GM19351 (cell line): Measurements from ENCODE around the gene RNF166.
A peak's percentile ranks its signal among the peaks of the same experiment; 100 is the strongest.

ENCODE experiments used
- ATAC-seq: cut with Tn5 transposase; IDR thresholded peaks from one replicate; pipeline ENCODE4 v1.9.1; 2021; ENCODE audit warnings: mild to moderate bottlenecking, moderate library complexity; ENCODE audit not compliant: unreplicated experiment

The RNF166 gene, protein sequence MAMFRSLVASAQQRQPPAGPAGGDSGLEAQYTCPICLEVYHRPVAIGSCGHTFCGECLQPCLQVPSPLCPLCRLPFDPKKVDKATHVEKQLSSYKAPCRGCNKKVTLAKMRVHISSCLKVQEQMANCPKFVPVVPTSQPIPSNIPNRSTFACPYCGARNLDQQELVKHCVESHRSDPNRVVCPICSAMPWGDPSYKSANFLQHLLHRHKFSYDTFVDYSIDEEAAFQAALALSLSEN

DNA sequence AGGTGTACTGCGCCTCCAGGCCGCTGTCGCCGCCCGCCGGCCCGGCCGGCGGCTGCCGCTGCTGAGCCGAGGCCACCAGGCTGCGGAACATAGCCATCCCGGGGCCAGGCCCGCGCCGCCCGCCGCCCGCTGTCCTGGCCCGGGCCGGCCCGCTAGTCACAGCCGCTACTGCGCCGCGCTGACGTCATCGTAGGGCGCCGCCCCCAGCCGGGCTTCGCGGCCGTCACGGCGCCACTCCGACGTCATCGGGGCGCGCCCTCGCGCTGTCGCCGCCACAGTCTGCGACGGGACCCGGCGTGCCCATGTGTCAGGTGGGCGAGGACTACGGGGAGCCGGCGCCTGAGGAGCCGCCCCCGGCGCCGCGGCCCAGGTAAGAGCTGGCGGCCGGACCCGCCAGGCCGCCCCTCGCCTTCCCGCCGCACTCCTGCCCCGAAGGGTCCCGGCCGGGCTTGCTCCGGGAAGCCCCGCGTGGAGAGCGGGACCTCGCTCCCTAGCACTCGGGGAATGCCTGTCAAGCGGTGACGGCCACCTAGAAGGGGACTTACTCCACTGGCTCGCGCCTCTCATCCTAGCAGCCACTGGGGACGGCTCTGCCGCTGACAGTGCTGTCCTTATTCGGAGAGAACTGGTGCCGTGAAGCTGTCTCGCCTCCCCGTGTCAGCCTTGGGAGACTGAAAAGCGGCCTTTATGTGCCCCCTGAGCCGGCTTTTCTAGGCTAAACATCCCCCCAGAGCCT, at the start of gene RNF166, which contains the start of gene CTU2:
RNF166 (minus strand) TSS at position 180 of the 736 bp plus-strand sequence; CDS start at position 97, 83 bp downstream.
CTU2 (plus strand) TSS at position 275 of the 736 bp plus-strand sequence; CDS start at position 303, 28 bp downstream.
- ATAC-seq: peak; percentile 71

- ATAC-seq: no peak
Observed at GRCh38 chr16:88754912-88755744, 48.9 kb upstream of the RNF166 start.

DNA sequence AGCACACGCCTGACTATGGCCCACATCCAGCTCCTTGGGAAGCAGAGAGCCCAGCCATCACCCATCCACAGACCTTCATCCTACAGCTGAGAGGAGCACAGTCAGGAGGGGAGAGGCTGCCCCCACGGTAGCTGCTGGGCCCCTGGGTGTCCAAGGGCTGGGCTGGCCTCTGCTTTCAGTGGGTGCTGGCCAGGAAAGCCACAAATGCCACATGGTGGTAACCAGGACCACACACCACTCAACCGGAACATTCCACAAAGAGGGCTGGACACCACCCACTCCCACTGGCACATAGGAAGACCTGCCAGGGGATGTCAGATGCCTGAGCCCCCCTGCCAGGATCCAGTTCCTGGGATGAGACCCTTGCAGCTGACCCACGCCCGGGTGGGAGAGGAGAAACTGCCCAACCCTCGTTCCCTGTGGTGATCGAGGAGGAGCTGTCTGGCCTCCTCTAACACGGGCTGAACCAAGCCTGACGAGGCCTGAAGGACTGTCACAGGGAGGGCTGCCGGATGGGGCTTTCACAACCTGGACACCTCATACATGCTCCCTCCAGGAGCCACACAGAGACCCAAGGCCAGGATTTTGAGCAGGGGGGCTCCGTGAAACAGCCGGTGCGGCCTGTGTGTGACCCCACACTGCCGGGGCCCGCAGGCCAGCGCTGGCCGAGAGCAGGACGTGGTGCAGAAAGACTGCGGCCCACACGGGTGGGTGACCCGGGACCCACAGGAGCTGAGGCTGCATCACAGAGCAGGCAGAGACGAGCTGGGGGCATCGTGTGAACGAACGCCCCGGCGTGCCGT, 48.1 kb upstream of the RNF166 start:
- ATAC-seq: no peak

- no peak for ATAC-seq
Observed at GRCh38 chr16:88753602-88754001, 47.4 kb upstream of the RNF166 start.

DNA sequence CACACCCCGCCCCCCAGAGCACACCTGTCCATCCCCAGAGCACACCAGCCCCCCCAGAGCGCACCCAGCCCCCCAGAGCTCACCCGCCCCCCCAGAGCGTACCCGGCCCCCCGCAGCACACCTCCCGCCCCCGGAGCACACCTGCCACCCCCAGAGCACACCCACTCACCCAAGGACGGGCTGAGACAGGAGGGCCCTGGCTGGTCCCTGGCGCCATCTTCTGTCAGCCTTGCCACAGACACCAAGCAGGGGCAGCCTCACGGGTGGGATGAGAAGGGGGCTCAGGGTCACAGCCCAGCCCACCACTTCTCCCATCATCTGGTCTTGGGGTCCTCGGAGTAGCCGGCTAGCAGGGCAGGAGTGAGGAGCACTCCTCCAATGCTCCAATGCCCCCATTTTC, 47.0 kb upstream of the RNF166 start:
- no peak for ATAC-seq

DNA sequence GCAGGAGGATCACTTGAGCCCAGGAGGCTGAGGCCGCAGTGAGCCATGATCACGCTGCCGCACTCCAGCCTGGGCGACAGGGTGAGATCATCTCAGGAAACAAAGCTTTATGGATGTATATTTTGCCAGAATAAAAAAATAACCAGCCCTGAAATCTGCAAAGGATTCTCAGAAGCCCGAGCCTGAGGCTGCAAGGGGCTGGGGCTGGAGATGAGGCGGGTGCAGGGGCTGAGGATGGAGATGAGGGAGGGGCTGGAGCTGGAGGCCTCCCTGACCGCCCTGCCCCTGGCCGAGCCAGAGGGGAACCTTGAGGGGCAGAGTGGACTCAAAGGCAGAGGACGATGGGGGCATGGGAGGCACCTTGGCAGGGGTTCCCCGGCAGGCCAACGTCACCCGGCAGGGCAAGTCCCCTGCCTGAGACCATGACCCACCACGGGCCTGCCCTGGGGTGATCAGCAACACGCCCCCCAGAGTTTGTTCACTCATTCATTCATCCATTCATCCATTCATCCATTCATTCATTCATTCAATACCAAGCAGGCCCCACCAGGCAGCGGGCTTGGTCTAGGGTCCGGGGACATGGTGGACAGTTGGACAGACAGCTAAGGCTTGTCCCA, 46.3 kb upstream of the RNF166 start:
- no peak for ATAC-seq

DNA sequence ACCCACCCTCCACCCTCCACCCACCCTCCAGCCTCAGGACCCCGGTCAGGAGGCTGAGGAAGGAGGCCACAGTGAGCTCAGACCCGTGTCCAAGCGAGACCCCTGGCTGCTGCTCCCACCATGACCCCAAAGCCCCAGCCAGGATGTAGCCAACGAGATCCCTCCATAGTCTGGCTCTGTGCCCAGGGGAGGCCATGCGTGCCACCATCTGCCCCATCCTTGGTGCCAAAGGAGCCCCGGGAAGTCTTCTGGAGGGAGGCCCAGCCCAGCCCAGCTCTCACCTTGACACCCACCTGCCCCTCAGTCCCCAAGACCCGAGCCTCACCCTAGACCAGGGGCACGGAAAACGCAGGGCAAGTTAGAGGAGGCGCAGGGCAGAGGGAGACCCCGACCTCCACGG, 44.6 kb upstream of the RNF166 start:
- no peak for ATAC-seq

GRCh38 chr16:88749358-88749757, 43.1 kb upstream of the RNF166 start:
- no peak for ATAC-seq

GRCh38 chr16:88748364-88748763, 42.2 kb upstream of the RNF166 start:
- ATAC-seq: no peak

DNA sequence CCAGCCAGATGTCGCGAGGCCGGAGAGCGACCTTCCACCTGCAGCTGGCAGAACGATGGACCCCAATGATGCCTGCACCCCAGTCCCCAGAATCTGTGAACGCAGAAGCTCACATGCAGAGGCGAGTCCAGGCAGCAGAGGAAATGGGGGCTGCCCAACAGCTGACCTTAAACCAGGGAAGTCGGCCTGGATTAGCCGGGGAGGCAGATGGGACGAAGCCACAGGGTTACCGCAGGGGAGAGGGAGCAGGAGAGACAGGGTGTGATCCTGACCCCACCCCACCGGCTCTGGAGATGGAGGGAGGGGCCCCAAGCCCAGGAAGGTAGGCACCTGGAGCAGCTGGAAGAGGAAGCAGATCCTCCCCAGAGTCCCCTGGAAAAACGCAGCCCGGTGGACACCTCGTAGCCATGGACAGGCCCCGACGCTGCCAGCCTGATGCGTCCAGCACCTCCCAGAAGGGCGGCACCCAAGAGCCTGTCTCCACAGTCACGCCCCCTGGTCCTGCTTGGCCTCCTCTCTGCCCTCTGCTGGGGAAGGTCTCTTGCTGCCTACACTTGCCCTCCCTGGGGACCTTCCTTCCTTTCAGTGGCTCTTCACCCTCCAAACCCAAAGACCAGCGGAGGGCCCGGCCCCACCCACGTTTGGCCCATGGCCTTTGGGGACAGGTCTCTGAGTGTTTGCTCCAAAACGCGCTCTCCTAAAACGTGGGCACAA, 41.5 kb upstream of the RNF166 start:
- no peak for ATAC-seq

DNA sequence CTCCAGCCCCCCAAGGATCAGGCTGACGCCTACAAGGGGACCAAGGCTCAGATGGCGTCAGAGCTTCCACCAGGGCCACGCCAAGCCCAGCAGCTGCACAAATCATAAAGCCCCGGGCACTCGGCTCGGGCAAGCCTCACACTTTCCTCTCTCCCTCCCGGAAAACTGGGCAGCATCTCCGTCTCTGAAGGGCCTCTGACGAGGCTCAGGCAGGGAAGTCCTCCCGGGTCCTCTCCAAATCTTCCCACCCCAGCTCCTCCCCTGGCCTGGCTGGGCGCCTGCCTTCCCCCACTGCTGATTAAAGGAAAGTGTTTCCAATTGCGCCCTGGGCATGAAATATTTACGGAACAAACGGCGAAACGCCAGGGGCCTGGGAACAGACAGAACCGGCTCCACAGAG, 40.3 kb upstream of the RNF166 start:
- ATAC-seq: no peak

DNA sequence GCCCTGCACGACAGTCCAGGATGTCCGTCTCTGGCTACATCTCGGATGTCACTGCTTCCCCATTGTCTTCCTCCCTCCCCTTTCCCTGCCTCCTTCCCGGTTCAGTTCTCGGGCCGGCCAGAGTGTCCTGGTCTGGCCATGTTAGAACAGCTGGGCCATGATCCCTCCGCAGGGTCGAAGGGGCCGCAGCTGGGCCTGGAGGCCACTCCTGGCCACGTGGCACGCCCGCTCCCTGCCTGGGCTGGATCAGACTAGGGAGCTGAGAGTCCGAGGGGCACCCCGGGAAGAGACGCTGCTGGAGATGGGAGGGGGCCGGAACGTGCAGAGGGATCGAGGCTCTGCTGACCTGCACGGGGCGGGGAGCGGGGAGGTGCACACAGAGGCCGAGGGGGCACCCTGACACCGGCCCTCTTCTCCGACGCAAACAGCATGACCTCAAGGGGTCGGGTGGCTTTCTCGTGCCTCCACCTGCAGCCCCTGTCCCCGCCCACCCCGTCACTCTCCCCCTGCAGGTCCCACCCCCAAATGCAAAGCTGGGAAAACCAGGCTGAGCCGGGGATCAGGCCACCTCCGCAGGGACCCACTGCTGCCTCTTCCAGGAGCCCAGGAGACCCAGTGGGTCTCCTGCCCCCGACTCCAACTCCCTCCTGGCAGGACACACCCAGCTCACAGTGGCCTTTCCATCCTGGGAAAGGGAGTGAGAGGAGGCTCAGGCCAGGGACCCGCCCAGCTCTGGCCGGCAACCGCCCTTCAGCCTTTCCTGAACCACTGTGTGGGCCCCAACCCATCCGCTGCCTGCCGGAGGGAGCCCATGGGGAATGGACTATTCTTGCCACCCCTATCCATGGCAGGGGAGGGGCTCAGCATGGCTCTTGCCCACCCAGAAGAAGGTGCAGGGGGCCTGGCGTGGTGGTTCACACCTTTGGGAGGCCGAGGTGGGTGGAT, 38.6 kb upstream of the RNF166 start:
- ATAC-seq: no peak

DNA sequence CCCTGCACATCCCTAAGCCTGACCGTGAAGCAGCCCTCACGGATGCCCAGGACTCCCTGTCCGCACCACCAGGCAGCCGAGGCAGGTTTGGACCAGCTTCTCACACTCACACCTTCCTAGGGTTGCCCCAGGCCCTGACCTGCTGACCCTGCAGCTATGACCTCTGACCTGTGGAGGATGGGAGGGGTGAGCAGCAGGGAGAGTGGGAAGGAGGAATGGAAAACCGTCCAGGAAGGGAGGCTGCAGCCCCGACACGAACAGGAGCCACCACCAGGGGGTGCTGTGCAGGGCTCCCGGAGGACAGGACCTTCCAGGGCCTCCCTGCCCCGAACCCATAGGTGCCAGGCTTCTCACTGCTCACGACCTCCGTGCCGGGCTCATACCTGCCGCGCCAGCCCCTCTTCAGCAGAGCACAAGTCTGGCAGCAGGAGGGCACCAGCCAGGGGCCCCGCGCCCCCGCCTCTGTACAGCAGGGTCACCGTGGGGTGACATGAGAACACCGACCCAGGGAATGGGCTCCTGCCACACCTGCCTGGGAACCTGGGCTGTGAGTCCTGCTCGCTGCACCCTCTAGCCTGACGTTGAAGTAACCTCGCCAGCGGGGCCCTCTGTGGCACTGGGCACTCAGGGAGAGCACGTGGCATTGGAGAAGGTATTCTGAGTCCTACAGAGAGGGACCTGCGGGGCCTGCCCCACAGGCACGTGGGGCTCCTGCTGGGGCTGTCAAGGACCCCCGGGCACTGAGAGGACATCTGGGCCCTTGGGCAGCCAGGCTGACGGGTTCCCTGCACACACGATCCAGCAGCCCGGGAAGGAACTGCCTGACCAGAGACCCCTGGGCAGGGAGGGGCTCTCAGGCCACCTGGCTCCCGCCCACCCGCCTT, 37.7 kb upstream of the RNF166 start:
- ATAC-seq: no peak

GRCh38 chr16:88742896-88743605, 36.8 kb upstream of the RNF166 start:
- no peak for ATAC-seq

DNA sequence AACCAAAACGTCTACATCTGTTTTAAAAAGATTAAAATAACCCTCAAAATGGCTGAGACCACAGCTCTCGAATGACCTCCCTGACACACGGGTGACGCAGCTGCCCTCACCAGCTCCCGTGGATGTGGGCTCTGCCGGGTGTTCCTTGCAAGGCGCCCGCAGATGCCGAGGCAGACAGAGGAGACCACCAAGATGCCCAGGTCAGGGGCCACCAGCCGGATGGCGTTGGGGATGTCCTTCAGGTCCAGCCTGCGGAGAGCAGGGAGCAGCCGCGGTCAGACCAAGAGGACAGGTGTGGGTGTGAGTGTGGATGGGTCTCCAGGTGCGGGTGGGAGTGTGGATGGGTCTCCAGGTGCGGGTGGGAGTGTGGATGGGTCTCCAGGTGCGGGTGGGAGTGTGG, 35.2 kb upstream of the RNF166 start:
- no peak for ATAC-seq

- ATAC-seq: no peak
Observed at GRCh38 chr16:88740727-88741055, 34.5 kb upstream of the RNF166 start.
